KMS-11 (cell line): ENCODE data around the gene ZBTB18.

ENCODE experiments used
- H2AFZ ChIP-seq: fragments of 200-600 bp; sonication (generic); 2 replicates; pipeline ENCODE4 v1.6.1; 2016; ENCODE audit warnings: antibody characterized with exemption, mixed run types, low read depth
- H3K27ac ChIP-seq: fragments of 200-600 bp; sonication (generic); 2 replicates; pipeline ENCODE4 v1.6.1; 2016; ENCODE audit warnings: mild to moderate bottlenecking, mixed run types
- H3K27me3 ChIP-seq: fragments of 200-600 bp; sonication (generic); 2 replicates; pipeline ENCODE4 v1.6.1; 2017; ENCODE audit warnings: mild to moderate bottlenecking, low read depth, mixed run types, moderate library complexity; ENCODE audit not compliant: insufficient read depth
- H3K36me3 ChIP-seq: fragments of 200-600 bp; sonication (generic); 2 replicates; pipeline ENCODE4 v1.6.1; 2017; ENCODE audit warnings: mild to moderate bottlenecking, mixed run types; ENCODE audit not compliant: insufficient read depth
- H3K4me1 ChIP-seq: fragments of 200-600 bp; sonication (generic); 2 replicates; pipeline ENCODE4 v1.6.1; 2016; ENCODE audit warnings: mild to moderate bottlenecking, low read depth, mixed run types; ENCODE audit not compliant: poor library complexity, severe bottlenecking
- H3K4me2 ChIP-seq: fragments of 200-600 bp; sonication (generic); 2 replicates; pipeline ENCODE4 v1.7.0; 2016; ENCODE audit warnings: mild to moderate bottlenecking, mixed run types
- H3K4me3 ChIP-seq: fragments of 200-600 bp; sonication (generic); IDR thresholded peaks from 2 replicates; pipeline ENCODE4 v1.6.1; 2017; ENCODE audit warnings: low read depth, low read length, mixed read lengths; ENCODE audit not compliant: insufficient read depth
- H3K79me2 ChIP-seq: fragments of 200-600 bp; sonication (generic); 2 replicates; pipeline ENCODE4 v1.6.1; 2016; ENCODE audit warnings: low read depth, mixed run types; ENCODE audit not compliant: insufficient read depth
- H3K9ac ChIP-seq: fragments of 200-600 bp; sonication (generic); 2 replicates; pipeline ENCODE4 v1.6.1; 2016; ENCODE audit warnings: mild to moderate bottlenecking, mixed run types
- H4K20me1 ChIP-seq: fragments of 200-600 bp; sonication (generic); 2 replicates; pipeline ENCODE4 v1.6.1; 2016; ENCODE audit warnings: mild to moderate bottlenecking, mixed run types; ENCODE audit not compliant: insufficient read depth
- CTCF ChIP-seq: fragments of 200-600 bp; sonication (generic); conservative IDR thresholded peaks from 2 replicates; pipeline ENCODE4 v1.6.1; 2017; ENCODE audit warnings: low read depth, mild to moderate bottlenecking, antibody characterized with exemption, low read length, moderate library complexity, mixed read lengths

Gene ZBTB18

GRCh38 chr1:244097523-244098405 lies 46.7 kb downstream of the ZBTB18 start:
- H3K4me2 ChIP-seq: no peak overlapping the region
- H3K27ac ChIP-seq: no peak overlapping the region
- H4K20me1 ChIP-seq: no peaks in the 10 kb centered on the region
- no peak overlapping the region for H2AFZ ChIP-seq
- no peak for TF ChIP-seq CTCF
- H3K79me2 ChIP-seq: no peaks in the 10 kb centered on the region
- no peak overlapping the region for H3K4me3 ChIP-seq
- no peaks in the 10 kb centered on the region for H3K4me1 ChIP-seq
- H3K27me3 ChIP-seq: no peaks in the 10 kb centered on the region
- H3K36me3 ChIP-seq: no peaks in the 10 kb centered on the region
- no peak overlapping the region for H3K9ac ChIP-seq

GRCh38 chr1:244099258-244099930 lies 48.3 kb downstream of the ZBTB18 start:
- Histone ChIP-seq H3K27ac (no peak overlapping the region), H2AFZ (no peak overlapping the region), H3K27me3 (no peaks in the 10 kb centered on the region), H3K36me3 (no peaks in the 10 kb centered on the region), H3K4me3 (no peak overlapping the region), H3K4me1 (no peaks in the 10 kb centered on the region), H3K9ac (no peak overlapping the region), H4K20me1 (no peaks in the 10 kb centered on the region), H3K4me2 (no peak overlapping the region), H3K79me2 (no peaks in the 10 kb centered on the region)
- no peak for TF ChIP-seq CTCF

- Histone ChIP-seq H3K9ac (no peak overlapping the region), H4K20me1 (no peaks in the 10 kb centered on the region), H3K36me3 (no peaks in the 10 kb centered on the region), H3K79me2 (no peaks in the 10 kb centered on the region), H3K4me1 (no peaks in the 10 kb centered on the region), H3K4me3 (no peak overlapping the region), H3K4me2 (no peak overlapping the region), H3K27me3 (no peaks in the 10 kb centered on the region), H3K27ac (no peak overlapping the region), H2AFZ (no peak overlapping the region)
- no peak for TF ChIP-seq CTCF
These were observed 49.2 kb downstream of the ZBTB18 start for GRCh38 chr1:244100276-244100675.

- TF ChIP-seq CTCF: no peak
- Histone ChIP-seq H3K27me3 (no peaks in the 10 kb centered on the region), H3K36me3 (no peaks in the 10 kb centered on the region), H3K4me1 (no peaks in the 10 kb centered on the region), H3K27ac (no peak overlapping the region), H2AFZ (no peak overlapping the region), H3K4me2 (no peak overlapping the region), H3K79me2 (no peaks in the 10 kb centered on the region), H3K9ac (no peak overlapping the region), H4K20me1 (no peaks in the 10 kb centered on the region), H3K4me3 (no peak overlapping the region)
These were observed 49.8 kb downstream of the ZBTB18 start for GRCh38 chr1:244100704-244101453.
